Right lobe of liver (tissue), 6 donors: ENCODE results near the gene COL5A3. TPM values are rescaled to one million over a fixed set of nuclear protein-coding genes. Genes with fewer than 3 reads are reported as not detected.

Experiments
- ATAC-seq, 4 donors: fragments of 200-7000 bp; cut with Tn5 transposase; one replicate each; pipeline ENCODE4 v1.9.1; 2020; ENCODE audit warnings: mild to moderate bottlenecking in 4 of 4, moderate library complexity in 4 of 4
- DNase-seq, 3 donors: peaks; one replicate each; pipeline ENCODE4 v3.0.0-alpha.2; 2020
- H3K27ac ChIP-seq, 3 donors: fragments of 200-600 bp; one replicate each; pipeline ENCODE4 v1.8.0; 2022
- H3K27me3 ChIP-seq, 2 donors: fragments of 200-600 bp; one replicate each; pipeline ENCODE4 v1.8.0; 2022
- H3K36me3 ChIP-seq, 4 donors: fragments of 200-600 bp; sonication (generic) in 1 of 4; one replicate each; pipeline versions ENCODE4 v1.5.1 to v1.8.0; 2017 to 2022; ENCODE audit warnings: control low read depth in 1 of 4
- H3K4me1 ChIP-seq, 4 donors: fragments of 200-600 bp; sonication (generic) in 1 of 4; one replicate each; pipeline versions ENCODE4 v1.5.1 to v1.8.0; 2017 to 2022; ENCODE audit warnings: control low read depth in 1 of 4
- H3K4me3 ChIP-seq, 3 donors: fragments of 200-600 bp; one replicate each; pipeline ENCODE4 v1.8.0; 2022
- H3K9me3 ChIP-seq, 4 donors: fragments of 200-600 bp; sonication (generic) in 1 of 4; one replicate each; pipeline versions ENCODE4 v1.5.1 to v1.8.0; 2017 to 2022; ENCODE audit warnings: control low read depth in 1 of 4
- POLR2A ChIP-seq: fragments of 450-650 bp; IDR thresholded peaks from one replicate; pipeline ENCODE4 v1.6.1; 2017; ENCODE audit warnings: antibody characterized with exemption, mild to moderate bottlenecking
- WGBS: methylation state at CpG from one replicate; pipeline ENCODE4 v1.1.6; 2018; ENCODE audit warnings: low coverage, low lambda C conversion rate; ENCODE audit not compliant: insufficient coverage; ENCODE audit errors: missing lambda C conversion rate; 5-methylcytosine and 5-hydroxymethylcytosine counted together
- intact Hi-C, 2 donors: fragments of 100-400 bp; cut with DNase I; formaldehyde crosslinking; loops; one replicate each; pipeline versions ENCODE4 v1.11.2 to v1.14.1; 2022
- total RNA-seq, 6 experiments: library from RNA; depleted of rRNA in 2 of 6; stranded (reverse); fragments of >200 nt in 2 of 6; fragmentation: NEBNext Ultra II Directional in 3 of 6; extraction: Animal tissue kit (Norgen Biotek cat#: 25700) in 3 of 6; gene quantifications; one replicate each; pipeline versions ENCODE4 v1.1.0 to v1.2.4, GENCODE V29; 2016 to 2023
- TF ChIP-seq, protein P1 (sequence below), 4 donors: fragments of 200-600 bp in 3 of 4; fragments of 450-650 bp in 1 of 4; IDR thresholded peaks; one replicate each; pipeline versions ENCODE4 v1.5.1 to v1.8.0; 2016 to 2022; ENCODE audit warnings: antibody characterized with exemption in 4 of 4, mild to moderate bottlenecking in 2 of 4
- donor health status: DM: no; HTN: yes; CAD: no.
- donor health status: DM: no; HTN: no; CAD: no.
- donor health status: DM: no; HTN: no; CAD: no.
- donor health status: DM: no; HTN: yes; CAD: no.
- donor health status: DM: no; HTN: yes; CAD: no.

Gene COL5A3
- total RNA-seq, 6 experiments from 2014 or later: 3.3 to 20.2 (median 9.4) TPM

GRCh38 chr19:10003271-10003670, 7.0 kb downstream of the COL5A3 start:
- no peaks in the 10 kb centered on the region for H3K9me3 ChIP-seq
- intact Hi-C loops: no loop called here
- 69% methylated on average over 4 of the region's 6 CpGs for WGBS
- peaks cover 0 to 13% (median 3%) of the 10 kb centered on the region in 4 donors for H3K4me1 ChIP-seq
- no peak for DNase-seq
- H3K36me3 ChIP-seq: no peaks in the 10 kb centered on the region
- no peak for ATAC-seq
- TF ChIP-seq, protein P1, sequence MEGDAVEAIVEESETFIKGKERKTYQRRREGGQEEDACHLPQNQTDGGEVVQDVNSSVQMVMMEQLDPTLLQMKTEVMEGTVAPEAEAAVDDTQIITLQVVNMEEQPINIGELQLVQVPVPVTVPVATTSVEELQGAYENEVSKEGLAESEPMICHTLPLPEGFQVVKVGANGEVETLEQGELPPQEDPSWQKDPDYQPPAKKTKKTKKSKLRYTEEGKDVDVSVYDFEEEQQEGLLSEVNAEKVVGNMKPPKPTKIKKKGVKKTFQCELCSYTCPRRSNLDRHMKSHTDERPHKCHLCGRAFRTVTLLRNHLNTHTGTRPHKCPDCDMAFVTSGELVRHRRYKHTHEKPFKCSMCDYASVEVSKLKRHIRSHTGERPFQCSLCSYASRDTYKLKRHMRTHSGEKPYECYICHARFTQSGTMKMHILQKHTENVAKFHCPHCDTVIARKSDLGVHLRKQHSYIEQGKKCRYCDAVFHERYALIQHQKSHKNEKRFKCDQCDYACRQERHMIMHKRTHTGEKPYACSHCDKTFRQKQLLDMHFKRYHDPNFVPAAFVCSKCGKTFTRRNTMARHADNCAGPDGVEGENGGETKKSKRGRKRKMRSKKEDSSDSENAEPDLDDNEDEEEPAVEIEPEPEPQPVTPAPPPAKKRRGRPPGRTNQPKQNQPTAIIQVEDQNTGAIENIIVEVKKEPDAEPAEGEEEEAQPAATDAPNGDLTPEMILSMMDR (IDR thresholded peaks at IDR 0.05): no peak
- TF ChIP-seq POLR2A: no peak
- no peak overlapping the region for H3K4me3 ChIP-seq
- H3K27me3 ChIP-seq: no peaks in the 10 kb centered on the region
- H3K27ac ChIP-seq: no peak overlapping the region

- no peaks in the 10 kb centered on the region for H3K27me3 ChIP-seq
- DNase-seq (peak; percentile 80 to 91 (median 87)), ATAC-seq (peak; percentile 92 to 98 (median 96))
- peaks cover 0 to 13% (median 3%) of the 10 kb centered on the region in 4 donors for H3K4me1 ChIP-seq
- H3K4me3 ChIP-seq: no peak overlapping the region
- 25% methylated on average over 2 of the region's 6 CpGs for WGBS
- TF ChIP-seq, protein P1 (IDR thresholded peaks at IDR 0.05): peak; percentile 72 to 88 (median 76)
- no peak for TF ChIP-seq POLR2A
- H3K9me3 ChIP-seq: no peaks in the 10 kb centered on the region
- no peaks in the 10 kb centered on the region for H3K36me3 ChIP-seq
- intact Hi-C loops: no loop called here
- no peak overlapping the region for H3K27ac ChIP-seq
These were observed 8.4 kb downstream of the COL5A3 start for GRCh38 chr19:10001899-10002298.

GRCh38 chr19:10000171-10000826, 10.0 kb downstream of the COL5A3 start:
- DNase-seq (peak; percentile 62 to 76 (median 68)), ATAC-seq (peak; percentile 51 to 66 (median 61))
- WGBS: 12% methylated on average over 16 of the region's 16 CpGs
- intact Hi-C loops: no loop called here
- Histone ChIP-seq H3K36me3 (no peaks in the 10 kb centered on the region), H3K27me3 (no peaks in the 10 kb centered on the region), H3K9me3 (no peaks in the 10 kb centered on the region), H3K4me3 (no peak overlapping the region), H3K27ac (no peak overlapping the region), H3K4me1 (peaks cover 0 to 13% (median 3%) of the 10 kb centered on the region in 4 donors)
- TF ChIP-seq POLR2A: no peak
- TF ChIP-seq, protein P1 (IDR thresholded peaks at IDR 0.05): peak; percentile 58 to 76 (median 74)

DNA sequence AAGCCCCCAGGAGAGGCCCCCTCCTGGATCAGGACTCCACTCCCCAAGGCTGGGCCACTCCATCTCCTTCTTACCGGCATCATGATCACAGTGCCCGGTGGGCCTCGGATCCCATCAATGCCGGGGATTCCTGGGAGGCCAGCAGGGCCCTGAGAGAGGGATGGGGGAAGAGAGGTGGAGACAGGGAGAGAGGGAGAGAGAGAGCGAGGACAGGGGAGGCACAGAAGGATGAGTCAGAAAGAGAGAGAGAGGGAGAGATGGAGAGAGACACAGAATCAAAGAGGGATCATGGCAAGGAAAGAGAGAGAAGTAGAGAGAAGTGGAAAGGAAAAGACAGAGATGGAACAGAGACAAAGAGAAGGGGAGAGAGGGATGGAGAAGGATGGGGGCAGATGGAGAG, 13.8 kb downstream of the COL5A3 start:
- WGBS: 78% methylated on average over 5 of the region's 5 CpGs

More for the DNA sequence above, 13.8 kb downstream of the COL5A3 start:
- ATAC-seq: no peak
- Histone ChIP-seq H3K4me1 (peaks cover 0 to 10% (median 0%) of the 10 kb centered on the region in 4 donors), H3K4me3 (no peak overlapping the region), H3K27me3 (no peaks in the 10 kb centered on the region), H3K9me3 (no peaks in the 10 kb centered on the region), H3K36me3 (no peaks in the 10 kb centered on the region), H3K27ac (no peak overlapping the region)
- intact Hi-C loops: no loop called here
- TF ChIP-seq POLR2A: no peak
- TF ChIP-seq, protein P1 (IDR thresholded peaks at IDR 0.05): no peak
- no peak for DNase-seq
